H1 (cell line): ENCODE results near the gene ORAI1. TPM values are rescaled to one million over a fixed set of nuclear protein-coding genes. Genes with fewer than 3 reads are reported as not detected.
A peak's percentile ranks its signal among the peaks of the same experiment; 100 is the strongest.

Experiments used
- CTCF ChIA-PET: fragments of 300-600 bp; sonication (Branson Sonifier 250); formaldehyde crosslinking; loops from one replicate; lab custom pipeline; 2021; ENCODE audit not compliant: partially characterized antibody; lab: Charles Lee
- POLR2A ChIA-PET: fragments of 300-600 bp; sonication (Branson Sonifier 250); formaldehyde crosslinking; loops from one replicate; lab custom pipeline; 2021; ENCODE audit warnings: inconsistent platforms; ENCODE audit not compliant: partially characterized antibody; lab: Charles Lee
- DNase-seq, 2 experiments: peaks; one replicate each; pipeline versions ENCODE4 v3.0.0 to v3.0.0-alpha.2; 2010 to 2022; ENCODE audit warnings: low spot score in 2 of 2, low read depth in 1 of 2, mixed read lengths in 1 of 2
- FAIRE-seq: peaks from 2 replicates; lab custom pipeline; 2011; peaks lifted over from hg19 to GRCh38; lab: Jason Lieb, UNC
- H2AFZ ChIP-seq: 2 replicates; pipeline ENCODE4 v1.8.1; 2012; ENCODE audit warnings: low read length, inconsistent platforms
- H2AK5ac ChIP-seq: 2 replicates; pipeline ENCODE4 v1.6.1; 2013; ENCODE audit warnings: low read depth, low read length
- H2BK120ac ChIP-seq: replicated peaks from 2 replicates; pipeline ENCODE3; 2013; ENCODE audit warnings: low read depth, low read length, inconsistent platforms
- H2BK12ac ChIP-seq: 2 replicates; pipeline ENCODE4 v1.6.1; 2013; ENCODE audit warnings: low read depth, low read length
- H2BK15ac ChIP-seq: 2 replicates; pipeline ENCODE4 v1.6.1; 2013; ENCODE audit warnings: low read length
- H2BK20ac ChIP-seq: 2 replicates; pipeline ENCODE4 v1.6.1; 2013; ENCODE audit warnings: low read length
- H2BK5ac ChIP-seq: 2 replicates; pipeline ENCODE4 v1.6.1; 2013; ENCODE audit warnings: low read depth, low read length
- H3K14ac ChIP-seq: 2 replicates; pipeline ENCODE4 v1.6.1; 2013; ENCODE audit warnings: inconsistent platforms; ENCODE audit not compliant: insufficient read length
- H3K18ac ChIP-seq: 2 replicates; pipeline ENCODE4 v1.6.1; 2013; ENCODE audit warnings: low read length; ENCODE audit errors: extremely low read depth
- H3K23ac ChIP-seq: 2 replicates; pipeline ENCODE4 v1.6.1; 2013; ENCODE audit warnings: inconsistent platforms; ENCODE audit not compliant: insufficient read length
- H3K23me2 ChIP-seq: 2 replicates; pipeline ENCODE4 v1.6.1; 2013; ENCODE audit warnings: low read depth, low read length
- H3K27ac ChIP-seq: 2 replicates; pipeline ENCODE4 v1.6.1; 2011; ENCODE audit warnings: low read depth, low read length, inconsistent platforms
- H3K27me3 ChIP-seq, 4 experiments: replicated peaks in 1 of 4; 1 replicate in 1 of 4; 2 replicates in 3 of 4; pipeline versions ENCODE4 v1.6.1 to v1.8.1; 2011 to 2013; ENCODE audit warnings: low read length in 3 of 4, mild to moderate bottlenecking in 3 of 4, inconsistent platforms in 2 of 4, mixed read lengths in 2 of 4, moderate library complexity in 1 of 4; ENCODE audit not compliant: control insufficient read depth in 3 of 4, insufficient read depth in 3 of 4; ENCODE audit errors: extremely low read depth in 1 of 4
- H3K36me3 ChIP-seq, 4 experiments: 2 replicates each; pipeline versions ENCODE4 v1.6.1 to v1.8.1; 2011 to 2013; ENCODE audit warnings: mild to moderate bottlenecking in 4 of 4, low read length in 3 of 4, moderate library complexity in 2 of 4, control low read depth in 1 of 4, inconsistent platforms in 1 of 4; ENCODE audit not compliant: insufficient read depth in 4 of 4, control insufficient read depth in 2 of 4
- H3K4ac ChIP-seq: replicated peaks from 2 replicates; pipeline ENCODE3; 2013; ENCODE audit warnings: low read length, low read depth, mixed read lengths, inconsistent platforms; ENCODE audit not compliant: insufficient read length
- H3K4me1 ChIP-seq, 4 experiments: replicated peaks in 1 of 4; 1 replicate in 1 of 4; 2 replicates in 3 of 4; pipeline versions ENCODE4 v1.6.1 to v1.8.1; 2011 to 2013; ENCODE audit warnings: low read length in 3 of 4, inconsistent platforms in 2 of 4, mixed read lengths in 1 of 4; ENCODE audit not compliant: insufficient read depth in 4 of 4, control insufficient read depth in 3 of 4
- H3K4me2 ChIP-seq, 2 experiments: 2 replicates each; pipeline versions ENCODE4 v1.6.1 to v1.8.1; 2011 to 2013; ENCODE audit warnings: low read depth in 2 of 2, low read length in 2 of 2, control low read depth in 1 of 2, inconsistent platforms in 1 of 2, mild to moderate bottlenecking in 1 of 2; ENCODE audit not compliant: insufficient read depth in 1 of 2
- H3K4me3 ChIP-seq, 4 experiments: fragments of 200-600, 300-600 bp in 1 of 4; sonication (generic), shearing (Covaris generic), sonication (Bioruptor Twin) in 1 of 4; 2 replicates each; pipeline versions ENCODE4 v1.5.1 to v1.8.1; 2011 to 2016; ENCODE audit warnings: low read length in 4 of 4, low read depth in 3 of 4, control low read depth in 2 of 4, inconsistent platforms in 2 of 4, mild to moderate bottlenecking in 2 of 4, mixed read lengths in 1 of 4, moderate library complexity in 1 of 4; ENCODE audit not compliant: insufficient read depth in 2 of 4; ENCODE audit errors: extremely low read depth in 1 of 4
- H3K56ac ChIP-seq: replicated peaks from 2 replicates; pipeline ENCODE3; 2013; ENCODE audit warnings: low read depth, mild to moderate bottlenecking, mixed read lengths, low read length, inconsistent platforms; ENCODE audit not compliant: insufficient read length
- H3K79me1 ChIP-seq: 2 replicates; pipeline ENCODE4 v1.6.1; 2013; ENCODE audit warnings: low read depth, low read length, control low read depth
- H3K79me2 ChIP-seq, 2 experiments: 2 replicates each; pipeline versions ENCODE4 v1.6.1 to v1.8.1; 2012 to 2013; ENCODE audit warnings: low read length in 2 of 2, mild to moderate bottlenecking in 2 of 2, inconsistent platforms in 1 of 2; ENCODE audit not compliant: insufficient read depth in 2 of 2, control insufficient read depth in 1 of 2
- H3K9ac ChIP-seq, 4 experiments: replicated peaks in 1 of 4; 1 replicate in 1 of 4; 2 replicates in 3 of 4; pipeline versions ENCODE4 v1.6.1 to v1.8.1; 2011 to 2013; ENCODE audit warnings: low read depth in 3 of 4, low read length in 3 of 4, control low read depth in 2 of 4, mild to moderate bottlenecking in 2 of 4, moderate library complexity in 2 of 4, inconsistent platforms in 1 of 4; ENCODE audit errors: extremely low read depth in 1 of 4
- H3K9me3 ChIP-seq, 2 experiments: 2 replicates each; pipeline versions ENCODE4 v1.6.1 to v1.8.1; 2012 to 2013; ENCODE audit warnings: mild to moderate bottlenecking in 2 of 2, moderate library complexity in 2 of 2, control low read depth in 1 of 2, inconsistent platforms in 1 of 2, low read depth in 1 of 2, low read length in 1 of 2, mixed read lengths in 1 of 2; ENCODE audit not compliant: insufficient read depth in 2 of 2
- H4K20me1 ChIP-seq, 2 experiments: replicated peaks in 1 of 2; 2 replicates each; pipeline versions ENCODE3 to v1.8.1; 2011 to 2013; ENCODE audit warnings: inconsistent platforms in 2 of 2, low read length in 2 of 2, mild to moderate bottlenecking in 1 of 2; ENCODE audit not compliant: insufficient read depth in 2 of 2, control insufficient read depth in 1 of 2
- H4K5ac ChIP-seq: 2 replicates; pipeline ENCODE4 v1.6.1; 2013; ENCODE audit warnings: low read length, low read depth, mixed read lengths, inconsistent platforms; ENCODE audit not compliant: insufficient read length
- H4K8ac ChIP-seq: 2 replicates; pipeline ENCODE4 v1.8.0; 2013; ENCODE audit warnings: mild to moderate bottlenecking, moderate library complexity, low read length, inconsistent platforms; ENCODE audit not compliant: insufficient read depth; ENCODE audit errors: extremely low read depth
- H4K91ac ChIP-seq: replicated peaks from 2 replicates; pipeline ENCODE3; 2013; ENCODE audit warnings: low read length, mixed read lengths, inconsistent platforms; ENCODE audit not compliant: insufficient read length
- ASH2L ChIP-seq: fragments of 200-600, 300-600 bp; sonication (generic); IDR thresholded peaks from one replicate; pipeline ENCODE4 v1.7.1; 2017; ENCODE audit warnings: low read length
- BCL11A ChIP-seq, 2 experiments: IDR thresholded peaks; one replicate each; pipeline ENCODE4 v1.6.1; 2011; ENCODE audit warnings: low read depth in 2 of 2, low read length in 2 of 2, mild to moderate bottlenecking in 2 of 2
- CBX5 ChIP-seq: fragments of 300-800, 300-1000 bp; sonication (generic); IDR thresholded peaks from 2 replicates; pipeline ENCODE4 v1.7.1; 2016; ENCODE audit warnings: antibody characterized with exemption, low read length, low read depth
- JUN ChIP-seq: IDR thresholded peaks from 2 replicates; pipeline ENCODE4 v1.6.1; 2011; ENCODE audit warnings: low read depth, mild to moderate bottlenecking, improper control_type of control experiment, low read length
- JUND ChIP-seq: IDR thresholded peaks from 2 replicates; pipeline ENCODE4 v1.6.1; 2011; ENCODE audit warnings: mild to moderate bottlenecking, improper control_type of control experiment, low read length
- POLR2A ChIP-seq, 2 experiments: IDR thresholded peaks; 1 replicate in 1 of 2; 2 replicates in 1 of 2; pipeline ENCODE4 v1.6.1; 2011; ENCODE audit warnings: low read depth in 2 of 2, low read length in 2 of 2, mild to moderate bottlenecking in 2 of 2; ENCODE audit errors: control extremely low read depth in 1 of 2
- SP4 ChIP-seq: IDR thresholded peaks from 2 replicates; pipeline ENCODE4 v1.6.1; 2012; ENCODE audit warnings: low read length, inconsistent platforms
- SUZ12 ChIP-seq: fragments of 200-600 bp; sonication (generic); IDR thresholded peaks from 2 replicates; pipeline ENCODE4 v1.6.1; 2012; ENCODE audit warnings: mild to moderate bottlenecking, inconsistent platforms, low read length, moderate library complexity, mixed read lengths
- TEAD4 ChIP-seq: IDR thresholded peaks from 2 replicates; pipeline ENCODE4 v1.6.1; 2012; ENCODE audit warnings: low read depth, low read length, inconsistent platforms, mixed read lengths
- WGBS, 2 experiments: shearing (Covaris generic) in 1 of 2; methylation state at CpG; one replicate each; pipeline versions ENCODE4 v1.1.6 to v1.1.7; 2013 to 2015; ENCODE audit warnings: low lambda C conversion rate in 2 of 2, mixed read lengths in 2 of 2, inconsistent platforms in 1 of 2, low coverage in 1 of 2, missing lambda C conversion rate in 1 of 2; ENCODE audit not compliant: insufficient replicate concordance in 2 of 2, insufficient coverage in 1 of 2, insufficient read length in 1 of 2; ENCODE audit errors: extremely low coverage in 1 of 2, missing lambda C conversion rate in 1 of 2; 5-methylcytosine and 5-hydroxymethylcytosine counted together
- polyA plus RNA-seq, 7 experiments: library from polyadenylated mRNA; depleted of rRNA in 3 of 7; stranded (reverse) in 5 of 7; unstranded in 2 of 7; fragments of >200 nt in 5 of 7; fragments of 200-250 nt in 2 of 7; gene quantifications; 1 replicate in 5 of 7; 2 replicates in 1 of 7; 4 replicates in 1 of 7; pipeline versions ENCODE4 v1.2.1 to v1.2.3, GENCODE V29; 2011 to 2013; ENCODE audit warnings: missing spikeins in 2 of 7, mixed read lengths in 2 of 7
- total RNA-seq: library from RNA; stranded (reverse); fragmentation: NEBNext Ultra II Directional; extraction: Animal tissue kit (Norgen Biotek cat#: 25700); gene quantifications from 2 replicates; pipeline ENCODE4 v1.2.1, GENCODE V29; 2021
- TF ChIP-seq, protein P1 (sequence below): IDR thresholded peaks from 2 replicates; pipeline ENCODE4 v1.6.1; 2011; ENCODE audit warnings: low read depth, mild to moderate bottlenecking, low read length; ENCODE audit not compliant: insufficient read depth
- TF ChIP-seq, protein P2 (sequence below): IDR thresholded peaks from 2 replicates; pipeline ENCODE4 v1.6.1; 2012; ENCODE audit warnings: inconsistent platforms

The ORAI1 gene
- total and polyA plus RNA-seq, 2 of the 8 experiments (the other 6 are each of a cell fraction or from before 2014, with no cell fraction given), result 29.9 to 71.5 TPM

DNA sequence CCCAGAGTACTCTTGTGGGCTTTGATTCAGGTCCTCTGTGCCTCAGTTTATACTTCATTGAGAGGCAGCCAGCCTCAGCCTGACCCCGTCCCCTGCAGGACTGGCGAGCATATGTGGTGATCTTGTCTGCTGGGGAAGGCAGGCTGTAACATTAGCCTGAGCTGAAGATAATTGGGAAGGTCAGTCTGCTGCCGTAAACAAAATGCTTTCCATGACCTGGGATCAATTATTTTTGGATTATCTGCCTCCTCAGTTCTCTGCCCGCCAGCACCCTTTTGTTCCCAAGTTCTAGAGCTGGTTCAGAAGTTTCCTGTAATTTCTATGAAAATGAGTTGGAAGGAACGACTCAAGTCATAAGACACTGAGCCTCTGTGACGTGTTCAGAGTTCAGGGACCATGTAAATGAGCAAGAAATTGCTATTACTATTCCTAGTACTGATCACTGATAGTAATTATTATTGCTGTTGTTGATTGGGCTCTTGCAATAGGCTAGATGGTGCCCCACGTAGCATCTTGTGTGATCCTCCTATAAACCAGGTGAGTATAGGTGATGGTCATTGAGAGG, 4.5 kb downstream of the ORAI1 start:
- H3K9me3 ChIP-seq, result peaks cover 0 to 3% of the 10 kb centered on the region in 2 experiments; a peak in 1 of 4 replicates
- peaks cover 6 to 75% of the 10 kb centered on the region in 2 experiments for H3K79me2 ChIP-seq
- 95% methylated on average over 7 of the region's 7 CpGs; no CpG with 5 or more reads in 1 of the 2 experiments for WGBS, 2 experiments

More for the DNA sequence above, 4.5 kb downstream of the ORAI1 start:
- no peak overlapping the region for H2BK20ac ChIP-seq
- peaks cover 22% of the 10 kb centered on the region for H3K79me1 ChIP-seq
- no peak overlapping the region for H3K18ac ChIP-seq
- no peak for DNase-seq
- no peaks in the 10 kb centered on the region; a peak in 1 of 8 replicates for H3K36me3 ChIP-seq
- H4K91ac ChIP-seq, result peak overlapping the region; percentile 34
- no peaks in the 10 kb centered on the region for H3K27me3 ChIP-seq
- H3K14ac ChIP-seq, result no peak overlapping the region
- no peak overlapping the region for H2AFZ ChIP-seq
- no peak overlapping the region for H2BK5ac ChIP-seq
- no peak for TF ChIP-seq BCL11A (IDR thresholded peaks at IDR 0.05; ENCODE audit: low read depth in 2 of 2, low read length in 2 of 2)
- no peak for TF ChIP-seq JUND
- no peak for TF ChIP-seq JUN
- no peak for TF ChIP-seq CBX5
- no peak for TF ChIP-seq SUZ12
- TF ChIP-seq TEAD4, result no peak
- TF ChIP-seq SP4, result no peak
- TF ChIP-seq, protein P1, sequence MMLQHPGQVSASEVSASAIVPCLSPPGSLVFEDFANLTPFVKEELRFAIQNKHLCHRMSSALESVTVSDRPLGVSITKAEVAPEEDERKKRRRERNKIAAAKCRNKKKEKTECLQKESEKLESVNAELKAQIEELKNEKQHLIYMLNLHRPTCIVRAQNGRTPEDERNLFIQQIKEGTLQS, result no peak
- TF ChIP-seq ASH2L, result no peak
- TF ChIP-seq, protein P2, sequence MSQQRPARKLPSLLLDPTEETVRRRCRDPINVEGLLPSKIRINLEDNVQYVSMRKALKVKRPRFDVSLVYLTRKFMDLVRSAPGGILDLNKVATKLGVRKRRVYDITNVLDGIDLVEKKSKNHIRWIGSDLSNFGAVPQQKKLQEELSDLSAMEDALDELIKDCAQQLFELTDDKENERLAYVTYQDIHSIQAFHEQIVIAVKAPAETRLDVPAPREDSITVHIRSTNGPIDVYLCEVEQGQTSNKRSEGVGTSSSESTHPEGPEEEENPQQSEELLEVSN, result no peak
- no peak for TF ChIP-seq POLR2A (IDR thresholded peaks at IDR 0.05; ENCODE audit: control extremely low read depth in 1 of 2, low read depth in 2 of 2, low read length in 2 of 2)
- TF ChIP-seq, all 59 proteins: peak for 0
- Histone ChIP-seq H3K23ac (no peak overlapping the region), H3K27ac (no peak overlapping the region), H2BK120ac (no peak overlapping the region), H3K56ac (no peak overlapping the region), H3K4ac (no peak overlapping the region), H3K9ac (no peak overlapping the region), H3K4me3 (no peak overlapping the region), H3K4me2 (no peak overlapping the region), H2BK15ac (no peak overlapping the region), H4K8ac (no peak overlapping the region), H2BK12ac (peak overlapping the region; percentile 70; the same call in 1 of the 2 replicates), H4K20me1 (peaks cover 13 to 19% of the 10 kb centered on the region in 2 experiments), H2AK5ac (no peak overlapping the region), H4K5ac (no peak overlapping the region), H3K23me2 (peaks cover 10% of the 10 kb centered on the region; the same call in 1 of the 2 replicates), H3K4me1 (peaks cover 12 to 25% (median 17%) of the 10 kb centered on the region in 4 experiments)
- ChIA-PET CTCF (interaction anchor here (0.7 to 7.1 kb wide), 6 partner anchors 9 to 146 kb away, joined by 3 to 50 read pairs (median 6); partner anchors contain the start of gene MORN3), POLR2A (interaction anchor here (1.1 to 15.7 kb wide), 7 partner anchors 9 to 147 kb away, joined by 3 to 374 read pairs (median 4); partner anchors contain the start of gene KDM2B)
- no peak for FAIRE-seq
